Breast epithelium (tissue), 4 donors: ENCODE data around the gene TTLL6. TPM values are rescaled to one million over a fixed set of nuclear protein-coding genes. Genes with fewer than 3 reads are reported as not detected.
"Not testable (repeated sequence)": the region's sequence is repeated elsewhere in the genome, so short reads cannot be mapped to it uniquely, and the experiment has no call there.

Experiments
- DNase-seq, 2 donors: peaks; one replicate each; pipeline ENCODE4 v3.0.0-alpha.2; 2019; ENCODE audit warnings: low spot score in 2 of 2
- H3K27ac ChIP-seq, 2 donors: fragments of 200-600 bp; sonication (generic) in 1 of 2; one replicate each; pipeline ENCODE4 v1.5.1; 2016 to 2019; ENCODE audit warnings: mild to moderate bottlenecking in 1 of 2
- H3K27me3 ChIP-seq, 2 donors: fragments of 200-600 bp; sonication (generic) in 1 of 2; one replicate each; pipeline versions ENCODE4 v1.5.1 to v1.6.0; 2017 to 2019; ENCODE audit warnings: control low read depth in 1 of 2, mild to moderate bottlenecking in 1 of 2
- H3K36me3 ChIP-seq: fragments of 200-600 bp; one replicate; pipeline ENCODE4 v1.5.1; 2019
- H3K4me1 ChIP-seq, 2 donors: fragments of 200-600 bp; sonication (generic); one replicate each; pipeline ENCODE4 v1.5.1; 2016 to 2019; ENCODE audit warnings: control low read depth in 1 of 2
- H3K4me3 ChIP-seq, 3 donors: fragments of 200-600 bp; sonication (generic); 1 replicate in 2 of 3; 2 replicates in 1 of 3; pipeline ENCODE4 v1.5.1; 2016 to 2019; ENCODE audit warnings: mild to moderate bottlenecking in 3 of 3, moderate library complexity in 2 of 3
- H3K9me3 ChIP-seq, 2 donors: fragments of 200-600 bp; sonication (generic) in 1 of 2; one replicate each; pipeline ENCODE4 v1.5.1; 2016 to 2019; ENCODE audit warnings: control low read depth in 1 of 2
- CTCF ChIP-seq, 3 donors: fragments of 450-650 bp; IDR thresholded peaks; one replicate each; pipeline ENCODE4 v1.5.1; 2016 to 2017; ENCODE audit warnings: antibody characterized with exemption in 3 of 3, mild to moderate bottlenecking in 3 of 3, moderate library complexity in 3 of 3
- POLR2A ChIP-seq: fragments of 450-650 bp; IDR thresholded peaks from one replicate; pipeline ENCODE4 v1.6.1; 2016; ENCODE audit warnings: antibody characterized with exemption, mild to moderate bottlenecking, moderate library complexity
- POLR2AphosphoS5 ChIP-seq, 3 donors: sonication (generic); formaldehyde crosslinking; IDR thresholded peaks; one replicate each; pipeline ENCODE4 v1.6.1; 2017; ENCODE audit warnings: antibody characterized with exemption in 3 of 3
- intact Hi-C: fragments of 100-400 bp; cut with DNase I; formaldehyde crosslinking; loops from one replicate; pipeline ENCODE4 v1.15.1; 2023; ENCODE audit warnings: low total_unique reads
- total RNA-seq, 3 donors: library from RNA; depleted of rRNA; stranded (reverse); fragments of >200 nt; gene quantifications; one replicate each; pipeline ENCODE4 v1.1.0, GENCODE V29; 2016

The TTLL6 gene
- total RNA-seq, 3 donors from 2014 or later = under 0.01 to 0.32 TPM; not detected in 1

GRCh38 chr17:48804936-48805411 is 12.1 kb downstream of the TTLL6 start:
- TF ChIP-seq POLR2A = no peak
- peak; percentile 82 to 95 (median 84) for TF ChIP-seq CTCF (IDR thresholded peaks at IDR 0.05)
- H3K27ac ChIP-seq = no peak overlapping the region
- H3K4me1 ChIP-seq = no peaks in the 10 kb centered on the region
- no peaks in the 10 kb centered on the region for H3K9me3 ChIP-seq
- no peak overlapping the region for H3K4me3 ChIP-seq
- H3K36me3 ChIP-seq = no peaks in the 10 kb centered on the region
- peaks cover 0 to 4% of the 10 kb centered on the region in 2 donors for H3K27me3 ChIP-seq
- DNase-seq = peak; percentile 29 to 63
- intact Hi-C loops = no loop called here

- intact Hi-C loops = no loop called here
- no peak for DNase-seq
- H3K27me3 ChIP-seq = peaks cover 0 to 4% of the 10 kb centered on the region in 2 donors
Measured at GRCh38 chr17:48800626-48801217, 16.3 kb downstream of the TTLL6 start.

GRCh38 chr17:48799069-48799723 is 17.8 kb downstream of the TTLL6 start:
- no peak overlapping the region for H3K4me3 ChIP-seq
- peaks cover 0 to 2% of the 10 kb centered on the region in 2 donors for H3K27me3 ChIP-seq
- H3K9me3 ChIP-seq = no peaks in the 10 kb centered on the region
- TF ChIP-seq POLR2AphosphoS5 (IDR thresholded peaks at IDR 0.05) = no peak
- TF ChIP-seq CTCF (IDR thresholded peaks at IDR 0.05) = no peak
- TF ChIP-seq POLR2A = no peak
- intact Hi-C loops = loop anchor here (10.0 kb wide), 3 partner anchors 64 to 474 kb away; no protein-coding TSS in a partner anchor
- no peak overlapping the region for H3K27ac ChIP-seq
- H3K4me1 ChIP-seq = no peaks in the 10 kb centered on the region
- DNase-seq = no peak
- no peaks in the 10 kb centered on the region for H3K36me3 ChIP-seq

More at GRCh38 chr17:48800626-48801217, 16.3 kb downstream of the TTLL6 start:
- Histone ChIP-seq H3K4me3 (no peak overlapping the region), H3K9me3 (no peaks in the 10 kb centered on the region), H3K27ac (no peak overlapping the region), H3K36me3 (no peaks in the 10 kb centered on the region), H3K4me1 (no peaks in the 10 kb centered on the region)
- no peak for TF ChIP-seq POLR2A
- TF ChIP-seq POLR2AphosphoS5 (IDR thresholded peaks at IDR 0.05) = no peak
- TF ChIP-seq CTCF (IDR thresholded peaks at IDR 0.05) = no peak

GRCh38 chr17:48796163-48796522 is 20.9 kb downstream of the TTLL6 start:
- not testable (repeated sequence) for DNase-seq, H3K4me3 ChIP-seq, H3K27ac ChIP-seq, H3K9me3 ChIP-seq, H3K4me1 ChIP-seq, H3K36me3 ChIP-seq
- H3K27me3 ChIP-seq = peaks cover 0 to 15% of the 10 kb centered on the region in 2 donors
- intact Hi-C loops = loop anchor here (10.0 kb wide), 3 partner anchors 61 to 471 kb away; no protein-coding TSS in a partner anchor

- no peaks in the 10 kb centered on the region for H3K9me3 ChIP-seq
- TF ChIP-seq POLR2AphosphoS5 (IDR thresholded peaks at IDR 0.05) = no peak
- no peak for TF ChIP-seq POLR2A
- no peak for TF ChIP-seq CTCF (IDR thresholded peaks at IDR 0.05)
- peaks cover 0 to 15% of the 10 kb centered on the region in 2 donors for H3K27me3 ChIP-seq
- H3K27ac ChIP-seq = no peak overlapping the region
- DNase-seq = no peak
- H3K36me3 ChIP-seq = no peaks in the 10 kb centered on the region
- intact Hi-C loops = loop anchor here (10.0 kb wide), 3 partner anchors 61 to 471 kb away; no protein-coding TSS in a partner anchor
- H3K4me3 ChIP-seq = no peak overlapping the region
- no peaks in the 10 kb centered on the region for H3K4me1 ChIP-seq
Measured at GRCh38 chr17:48795444-48796162, 21.4 kb downstream of the TTLL6 start.
